ENCODE measurements around the gene MMP15. TPM values are rescaled to one million over a fixed set of nuclear protein-coding genes. Genes with fewer than 3 reads are reported as not detected.

MMP15 gene
- total and polyA plus RNA-seq, 8 donors: 8.1 to 140 (median 22.2) TPM

DNA sequence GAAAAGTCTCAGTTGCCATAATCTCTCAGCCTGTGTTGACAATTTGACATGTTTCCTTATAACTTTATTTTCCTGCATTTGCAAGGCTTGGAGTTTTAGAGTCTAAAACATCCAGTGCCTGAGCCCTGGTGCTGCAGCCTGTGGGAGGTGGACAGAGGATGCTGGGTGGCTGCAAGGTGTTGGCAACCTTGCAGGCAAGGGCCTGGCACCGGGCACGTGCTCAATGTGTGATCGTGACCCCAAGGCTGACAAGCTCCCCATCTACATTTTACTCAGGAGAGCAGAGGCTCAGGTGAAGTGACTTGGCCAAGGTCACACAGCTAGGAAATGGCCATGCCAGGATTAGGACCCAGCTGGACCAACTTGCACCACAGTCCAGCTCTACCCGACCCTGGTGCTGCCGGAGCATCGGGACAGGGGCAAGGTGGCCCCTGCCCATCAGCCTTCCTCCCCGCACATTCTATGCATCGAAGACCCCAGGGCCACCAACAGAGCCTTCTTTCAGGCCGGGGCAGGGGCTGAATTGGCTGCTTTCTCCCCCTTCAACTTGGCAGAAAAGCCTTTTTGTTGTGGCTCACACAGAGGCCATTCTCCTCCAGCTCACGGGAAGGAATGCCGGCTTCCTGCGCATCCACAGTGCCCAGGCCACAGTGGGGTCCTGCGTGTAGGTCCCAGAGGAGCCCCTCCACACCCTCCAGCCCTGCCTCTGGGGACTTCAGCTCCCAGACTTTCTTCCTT lies 23.1 kb downstream of the MMP15 start:
- no peak for TF ChIP-seq POLR2AphosphoS5 (IDR thresholded peaks at IDR 0.05)
- TF ChIP-seq EP300 (IDR thresholded peaks at IDR 0.05): no peak
- TF ChIP-seq, protein P1, sequence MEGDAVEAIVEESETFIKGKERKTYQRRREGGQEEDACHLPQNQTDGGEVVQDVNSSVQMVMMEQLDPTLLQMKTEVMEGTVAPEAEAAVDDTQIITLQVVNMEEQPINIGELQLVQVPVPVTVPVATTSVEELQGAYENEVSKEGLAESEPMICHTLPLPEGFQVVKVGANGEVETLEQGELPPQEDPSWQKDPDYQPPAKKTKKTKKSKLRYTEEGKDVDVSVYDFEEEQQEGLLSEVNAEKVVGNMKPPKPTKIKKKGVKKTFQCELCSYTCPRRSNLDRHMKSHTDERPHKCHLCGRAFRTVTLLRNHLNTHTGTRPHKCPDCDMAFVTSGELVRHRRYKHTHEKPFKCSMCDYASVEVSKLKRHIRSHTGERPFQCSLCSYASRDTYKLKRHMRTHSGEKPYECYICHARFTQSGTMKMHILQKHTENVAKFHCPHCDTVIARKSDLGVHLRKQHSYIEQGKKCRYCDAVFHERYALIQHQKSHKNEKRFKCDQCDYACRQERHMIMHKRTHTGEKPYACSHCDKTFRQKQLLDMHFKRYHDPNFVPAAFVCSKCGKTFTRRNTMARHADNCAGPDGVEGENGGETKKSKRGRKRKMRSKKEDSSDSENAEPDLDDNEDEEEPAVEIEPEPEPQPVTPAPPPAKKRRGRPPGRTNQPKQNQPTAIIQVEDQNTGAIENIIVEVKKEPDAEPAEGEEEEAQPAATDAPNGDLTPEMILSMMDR (IDR thresholded peaks at IDR 0.05): no peak
- no peak for TF ChIP-seq POLR2A (IDR thresholded peaks at IDR 0.05)
- no peaks in the 10 kb centered on the region for H3K27me3 ChIP-seq
- H3K9me3 ChIP-seq: no peaks in the 10 kb centered on the region
- DNase-seq: no peak
- no peak overlapping the region for H3K4me3 ChIP-seq
- 62 to 91% (median 74%) methylated on average over 8 to 13 of the region's 13 CpGs for WGBS, 5 donors
- intact Hi-C loops (cut with DNase I; ENCODE audit: low total_unique reads): no loop called here
- peaks cover 0 to 29% (median 14%) of the 10 kb centered on the region in 4 donors for H3K4me1 ChIP-seq
- H3K36me3 ChIP-seq: peaks cover 6 to 23% (median 21%) of the 10 kb centered on the region in 4 donors
- H3K27ac ChIP-seq: no peak overlapping the region

DNA sequence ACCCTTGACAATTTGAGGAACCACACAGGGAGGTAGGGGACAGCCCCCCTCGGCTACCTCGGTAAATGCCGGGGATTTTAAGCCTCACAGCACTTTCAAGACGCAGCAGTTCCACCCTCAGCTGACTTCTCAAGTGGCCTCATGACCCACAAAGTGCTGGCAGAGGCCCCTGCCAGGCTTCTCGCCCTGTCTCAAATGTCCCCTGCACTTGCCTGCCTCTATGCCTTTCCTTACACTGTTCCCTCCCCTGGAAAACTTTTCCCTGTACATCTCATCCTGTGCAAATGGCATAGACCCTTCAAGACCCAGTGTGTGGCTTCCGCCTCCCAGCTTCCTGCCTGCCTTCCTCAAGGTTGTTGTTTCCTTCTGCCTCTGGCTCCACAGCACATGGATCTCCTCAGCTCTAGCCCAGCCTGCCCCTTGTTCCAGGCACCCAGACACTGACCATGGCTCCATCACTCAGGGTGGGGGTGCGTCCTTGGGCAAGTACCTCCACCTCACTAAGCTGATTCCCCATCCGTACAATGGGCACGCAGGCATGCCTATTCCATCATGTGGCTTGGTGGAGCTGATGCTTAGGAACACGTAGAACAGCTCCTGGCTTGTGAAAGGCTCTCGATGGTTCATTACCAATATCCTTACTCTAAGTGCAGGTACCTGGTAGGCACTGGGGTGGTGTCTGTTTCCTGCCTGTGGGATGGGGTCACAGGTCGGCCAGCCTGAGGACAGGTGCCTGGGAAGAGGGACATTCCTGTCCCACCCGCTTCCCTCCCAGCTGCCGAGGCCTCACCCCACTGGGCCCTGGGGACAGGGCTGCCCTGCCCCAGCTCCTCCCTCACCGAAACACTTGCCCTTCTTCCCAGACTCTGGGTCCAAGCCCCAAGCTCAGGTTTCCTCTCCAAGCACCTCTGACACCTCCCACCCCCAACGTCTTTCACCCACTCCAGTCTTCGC lies 24.0 kb downstream of the MMP15 start:
- H3K4me1 ChIP-seq: peaks cover 0 to 29% (median 14%) of the 10 kb centered on the region in 4 donors
- H3K9me3 ChIP-seq: no peaks in the 10 kb centered on the region
- intact Hi-C loops (cut with DNase I; ENCODE audit: low total_unique reads): no loop called here
- H3K27ac ChIP-seq: no peak overlapping the region
- H3K36me3 ChIP-seq: peaks cover 4 to 14% (median 13%) of the 10 kb centered on the region in 4 donors
- no peak for TF ChIP-seq EP300 (IDR thresholded peaks at IDR 0.05)
- no peak for TF ChIP-seq POLR2AphosphoS5 (IDR thresholded peaks at IDR 0.05)
- TF ChIP-seq, protein P1 (IDR thresholded peaks at IDR 0.05): no peak
- no peak for TF ChIP-seq POLR2A (IDR thresholded peaks at IDR 0.05)
- H3K4me3 ChIP-seq: no peak overlapping the region
- no peaks in the 10 kb centered on the region for H3K27me3 ChIP-seq
- DNase-seq: no peak
- 73 to 80% (median 77%) methylated on average over 13 to 17 of the region's 17 CpGs for WGBS, 5 donors

DNA sequence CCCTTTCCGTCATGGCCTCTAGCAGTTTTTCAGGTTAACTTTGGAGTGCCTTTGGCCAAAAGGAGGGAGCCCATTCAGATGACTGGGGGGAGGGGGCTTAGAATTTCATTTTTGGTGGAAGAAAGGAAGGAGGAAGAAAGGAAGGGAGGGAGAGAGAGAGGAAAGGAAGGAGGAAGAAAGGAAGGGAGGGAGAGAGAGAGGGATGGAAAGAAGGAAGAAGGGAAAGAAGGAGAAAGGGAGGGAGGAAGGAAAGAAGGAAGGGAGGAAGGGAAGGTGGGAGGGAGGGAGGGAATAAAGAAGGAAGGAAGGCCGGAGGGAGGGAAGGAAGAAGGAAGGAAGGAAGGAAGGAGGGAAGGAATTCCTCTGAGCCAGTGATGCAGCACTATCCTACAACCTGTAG lies 25.7 kb downstream of the MMP15 start:
- Histone ChIP-seq H3K27me3 (no peaks in the 10 kb centered on the region), H3K4me3 (no peak overlapping the region), H3K36me3 (no peaks in the 10 kb centered on the region), H3K27ac (no peak overlapping the region), H3K9me3 (no peaks in the 10 kb centered on the region), H3K4me1 (peaks cover 0 to 15% (median 11%) of the 10 kb centered on the region in 4 donors)
- intact Hi-C loops (cut with DNase I; ENCODE audit: low total_unique reads): no loop called here
- no peak for TF ChIP-seq EP300 (IDR thresholded peaks at IDR 0.05)
- no peak for TF ChIP-seq POLR2A (IDR thresholded peaks at IDR 0.05)
- TF ChIP-seq, protein P1 (IDR thresholded peaks at IDR 0.05): no peak
- TF ChIP-seq POLR2AphosphoS5 (IDR thresholded peaks at IDR 0.05): no peak
- no peak for DNase-seq
- 69 to 88% (median 73%) methylated on average over 2 of the region's 2 CpGs for WGBS, 5 donors

DNA sequence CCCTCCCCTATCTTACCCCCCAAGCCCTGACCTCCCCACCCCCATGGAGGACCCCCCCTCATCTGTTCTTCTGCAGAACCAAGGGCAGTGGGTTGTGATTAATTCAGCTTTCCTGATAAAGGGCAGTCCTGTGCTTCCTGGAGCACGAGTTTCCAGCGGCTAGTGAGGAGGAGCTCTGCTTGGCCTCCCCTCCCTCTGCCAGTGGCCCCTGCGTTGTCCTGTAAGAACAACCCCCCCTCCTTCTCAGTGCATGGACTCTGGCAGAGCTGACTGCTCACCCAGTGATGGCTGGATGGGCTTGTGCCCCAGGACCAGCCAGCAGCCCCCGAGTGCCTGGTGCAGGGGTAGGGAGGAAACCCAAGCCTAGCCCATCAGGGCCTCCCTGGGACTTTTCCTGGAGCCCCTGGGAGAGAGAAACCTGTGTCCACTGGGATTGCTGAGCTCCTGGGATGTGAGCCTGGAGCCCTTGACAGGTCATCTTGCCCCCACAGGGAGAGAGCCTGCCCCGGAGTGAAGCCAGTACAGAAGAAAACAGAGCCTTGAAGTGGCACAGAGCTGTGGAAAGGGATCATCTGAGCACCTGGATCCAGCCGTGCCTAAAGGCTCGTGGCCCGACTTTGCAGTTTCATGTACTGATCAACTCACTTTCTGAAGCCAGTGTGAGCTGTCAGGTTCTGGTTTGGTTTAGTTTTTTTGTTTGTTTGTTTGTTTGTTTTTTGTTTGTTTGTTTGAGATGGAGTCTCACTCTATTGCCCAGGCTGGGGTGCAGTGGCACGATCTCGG lies 26.5 kb downstream of the MMP15 start:
- WGBS, 5 donors: 63 to 87% (median 68%) methylated on average over 7 to 10 of the region's 10 CpGs
- no peak for DNase-seq
- TF ChIP-seq POLR2AphosphoS5 (IDR thresholded peaks at IDR 0.05) (no peak), POLR2A (IDR thresholded peaks at IDR 0.05) (no peak), EP300 (IDR thresholded peaks at IDR 0.05) (no peak)
- TF ChIP-seq, protein P1 (IDR thresholded peaks at IDR 0.05): no peak

More for the DNA sequence above, 26.5 kb downstream of the MMP15 start:
- Histone ChIP-seq H3K4me1 (peaks cover 0 to 8% (median 4%) of the 10 kb centered on the region in 4 donors), H3K27me3 (no peaks in the 10 kb centered on the region), H3K9me3 (no peaks in the 10 kb centered on the region), H3K27ac (no peak overlapping the region), H3K36me3 (no peaks in the 10 kb centered on the region), H3K4me3 (no peak overlapping the region)
- intact Hi-C loops (cut with DNase I; ENCODE audit: low total_unique reads): no loop called here

Data from stomach (tissue), 9 donors.